Esophagus (tissue), 2 donors: ENCODE results near the gene HRCT1. TPM values are rescaled to one million over a fixed set of nuclear protein-coding genes. Genes with fewer than 3 reads are reported as not detected.
"Not testable (repeated sequence)": the region's sequence is repeated elsewhere in the genome, so short reads cannot be mapped to it uniquely, and the experiment has no call there.

Source experiments
- H3K27ac ChIP-seq, 2 donors: one replicate each; pipeline ENCODE4 v1.5.1; 2013; ENCODE audit warnings: low read depth in 2 of 2, mild to moderate bottlenecking in 2 of 2, inconsistent platforms in 1 of 2, low read length in 1 of 2, moderate library complexity in 1 of 2
- H3K27me3 ChIP-seq, 2 donors: one replicate each; pipeline ENCODE4 v1.6.1; 2013; ENCODE audit warnings: low read length in 2 of 2, control low read depth in 1 of 2, mild to moderate bottlenecking in 1 of 2; ENCODE audit not compliant: insufficient read depth in 2 of 2, control insufficient read depth in 1 of 2
- H3K36me3 ChIP-seq, 2 donors: one replicate each; pipeline ENCODE4 v1.6.1; 2013; ENCODE audit warnings: low read length in 1 of 2; ENCODE audit not compliant: control insufficient read depth in 2 of 2, insufficient read depth in 2 of 2
- H3K4me1 ChIP-seq, 2 donors: one replicate each; pipeline ENCODE4 v1.6.1; 2013; ENCODE audit warnings: low read length in 1 of 2; ENCODE audit not compliant: control insufficient read depth in 2 of 2, insufficient read depth in 2 of 2
- H3K4me3 ChIP-seq, 2 donors: one replicate each; pipeline ENCODE4 v1.5.1; 2013; ENCODE audit warnings: low read length in 2 of 2, mild to moderate bottlenecking in 2 of 2, low read depth in 1 of 2, moderate library complexity in 1 of 2
- H3K9me3 ChIP-seq, 2 donors: one replicate each; pipeline ENCODE4 v1.6.1; 2013; ENCODE audit warnings: mild to moderate bottlenecking in 2 of 2, low read depth in 1 of 2, low read length in 1 of 2, moderate library complexity in 1 of 2; ENCODE audit not compliant: control insufficient read depth in 2 of 2, insufficient read depth in 1 of 2
- WGBS, 2 donors: extraction: QIAGEN DNeasy Blood & Tissue Kit; methylation state at CpG; one replicate each; pipeline ENCODE4 v1.1.7; 2013; 5-methylcytosine and 5-hydroxymethylcytosine counted together
- polyA plus RNA-seq, 2 donors: library from polyadenylated mRNA; stranded (reverse); fragments of 200-250 nt; gene quantifications; one replicate each; pipeline ENCODE4 v1.2.3, GENCODE V29; 2013
- donor health status: healthy with polysubstance abuse.
- donor health status: Bipolar disorder and iron deficiency.

HRCT1 gene
- polyA plus RNA-seq, 2 donors = 0.61 to 0.94 TPM

GRCh38 chr9:35913429-35913828, 7.4 kb downstream of the HRCT1 start:
- H3K27me3 ChIP-seq, H3K27ac ChIP-seq, H3K9me3 ChIP-seq, H3K36me3 ChIP-seq, H3K4me3 ChIP-seq: not testable (repeated sequence)
- peaks cover 3 to 12% of the 10 kb centered on the region in 2 donors for H3K4me1 ChIP-seq

DNA sequence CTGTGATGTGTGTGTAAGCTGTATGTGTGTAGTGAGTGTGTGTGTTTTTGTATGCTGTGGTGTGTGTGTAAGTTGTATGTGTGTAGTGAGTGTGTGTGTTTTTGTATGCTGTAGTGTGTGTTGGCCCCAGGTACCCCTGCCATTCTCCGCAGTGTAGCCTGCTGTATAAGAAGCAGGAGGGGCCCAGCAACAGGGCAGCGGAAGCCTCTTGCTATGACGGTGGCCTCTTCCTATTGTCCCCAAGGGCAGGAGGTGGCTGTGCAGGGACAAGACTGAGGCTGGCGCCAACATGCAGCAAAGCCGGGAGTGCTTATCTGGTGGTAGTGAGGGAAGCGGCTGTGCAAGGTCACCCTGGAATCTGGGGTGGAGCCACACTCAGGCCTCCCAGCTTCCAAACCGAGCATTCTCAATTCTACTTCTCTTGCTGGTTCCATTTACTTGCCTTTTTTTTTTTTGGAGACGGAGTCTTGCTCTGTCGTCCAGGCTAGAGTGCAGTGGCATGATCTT, 8.4 kb downstream of the HRCT1 start:
- Histone ChIP-seq H3K27me3 (no peaks in the 10 kb centered on the region), H3K4me3 (no peak overlapping the region), H3K36me3 (no peaks in the 10 kb centered on the region), H3K4me1 (peaks cover 0 to 8% of the 10 kb centered on the region in 2 donors), H3K27ac (no peak overlapping the region), H3K9me3 (no peaks in the 10 kb centered on the region)
- WGBS, 2 donors = 25 to 35% methylated on average over 9 of the region's 9 CpGs

DNA sequence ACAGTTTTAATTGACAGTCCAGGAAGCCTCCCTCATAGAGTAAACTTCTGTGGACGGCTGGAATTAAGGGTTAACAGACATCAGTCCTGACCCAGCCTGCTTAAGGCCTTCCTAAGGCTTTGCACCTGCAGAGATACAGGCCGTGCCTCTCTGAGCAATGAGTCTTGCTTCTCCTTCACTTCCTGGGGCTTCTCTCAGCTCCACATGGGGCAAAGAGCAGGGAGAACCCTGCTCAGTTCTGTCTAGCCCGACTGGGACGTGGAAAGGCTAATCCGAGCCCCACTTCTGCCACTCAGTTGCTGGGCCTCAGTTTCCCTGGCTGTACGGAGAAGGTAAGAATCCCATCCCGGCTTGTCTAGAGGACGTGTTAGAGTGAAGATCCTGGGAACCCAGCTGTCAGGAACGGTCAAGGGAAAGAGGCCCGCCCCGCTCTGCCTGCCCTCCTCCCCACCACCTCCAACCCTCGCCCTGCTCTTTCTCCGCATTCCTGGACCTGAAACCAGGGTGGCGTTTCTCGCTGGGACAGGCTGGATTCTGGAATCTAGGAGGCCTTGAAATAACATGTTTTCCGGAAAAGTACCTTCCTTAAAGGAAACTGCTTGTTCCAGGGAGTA, 9.8 kb downstream of the HRCT1 start:
- H3K9me3 ChIP-seq = no peaks in the 10 kb centered on the region
- no peaks in the 10 kb centered on the region for H3K4me1 ChIP-seq
- no peaks in the 10 kb centered on the region for H3K36me3 ChIP-seq
- H3K27me3 ChIP-seq = no peaks in the 10 kb centered on the region
- H3K4me3 ChIP-seq = no peak overlapping the region
- H3K27ac ChIP-seq = no peak overlapping the region
- 79 to 81% methylated on average over 16 of the region's 16 CpGs for WGBS, 2 donors

GRCh38 chr9:35917261-35917660, 11.3 kb downstream of the HRCT1 start:
- no peaks in the 10 kb centered on the region for H3K4me1 ChIP-seq
- H3K27ac ChIP-seq = no peak overlapping the region
- no peaks in the 10 kb centered on the region for H3K27me3 ChIP-seq
- no peak overlapping the region for H3K4me3 ChIP-seq
- no peaks in the 10 kb centered on the region for H3K9me3 ChIP-seq
- WGBS, 2 donors = 85 to 87% methylated on average over 4 of the region's 4 CpGs
- no peaks in the 10 kb centered on the region for H3K36me3 ChIP-seq

DNA sequence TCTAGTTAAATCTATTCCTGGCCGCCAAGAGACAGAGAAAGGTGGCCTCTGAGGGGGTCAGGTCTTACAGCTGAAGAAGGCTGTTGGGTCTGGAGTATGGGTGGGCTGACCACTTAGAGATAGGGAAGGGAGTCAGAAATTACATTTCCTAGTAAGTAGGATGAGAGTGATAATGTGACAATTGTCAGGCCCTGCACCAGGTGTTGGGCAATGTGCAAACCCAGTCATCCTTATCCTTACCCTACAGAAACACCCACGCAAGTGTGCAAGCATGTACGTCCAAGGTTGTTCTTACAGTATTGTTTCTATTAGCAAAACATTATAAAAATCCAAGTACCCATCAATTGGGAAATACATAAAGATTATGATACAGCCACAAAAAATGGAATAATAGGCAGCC, 12.8 kb downstream of the HRCT1 start:
- Histone ChIP-seq H3K4me3 (no peak overlapping the region), H3K9me3 (no peaks in the 10 kb centered on the region), H3K27ac (no peak overlapping the region), H3K4me1 (no peaks in the 10 kb centered on the region), H3K36me3 (no peaks in the 10 kb centered on the region), H3K27me3 (no peaks in the 10 kb centered on the region)
- 73 to 76% methylated on average over 3 of the region's 3 CpGs for WGBS, 2 donors

- H3K27ac ChIP-seq = no peak overlapping the region
- no peaks in the 10 kb centered on the region for H3K9me3 ChIP-seq
- no peaks in the 10 kb centered on the region for H3K4me1 ChIP-seq
- H3K36me3 ChIP-seq = no peaks in the 10 kb centered on the region
- no peaks in the 10 kb centered on the region for H3K27me3 ChIP-seq
- WGBS, 2 donors = 78 to 80% methylated on average over 3 of the region's 3 CpGs
- H3K4me3 ChIP-seq = no peak overlapping the region
Measured at GRCh38 chr9:35919212-35920008, 13.4 kb downstream of the HRCT1 start.

GRCh38 chr9:35920051-35920620, 14.1 kb downstream of the HRCT1 start:
- Histone ChIP-seq H3K9me3 (no peaks in the 10 kb centered on the region), H3K27ac (no peak overlapping the region), H3K4me1 (no peaks in the 10 kb centered on the region), H3K36me3 (no peaks in the 10 kb centered on the region), H3K27me3 (no peaks in the 10 kb centered on the region), H3K4me3 (no peak overlapping the region)
- 81 to 89% methylated on average over 4 of the region's 4 CpGs for WGBS, 2 donors

- Histone ChIP-seq H3K9me3 (no peaks in the 10 kb centered on the region), H3K4me1 (no peaks in the 10 kb centered on the region), H3K27ac (no peak overlapping the region), H3K4me3 (no peak overlapping the region), H3K36me3 (no peaks in the 10 kb centered on the region), H3K27me3 (no peaks in the 10 kb centered on the region)
- 94 to 100% methylated on average over 1 of the region's 1 CpG for WGBS, 2 donors
Measured at GRCh38 chr9:35923598-35923926, 17.6 kb downstream of the HRCT1 start.

- Histone ChIP-seq H3K36me3 (no peaks in the 10 kb centered on the region), H3K4me1 (no peaks in the 10 kb centered on the region), H3K27ac (no peak overlapping the region), H3K27me3 (no peaks in the 10 kb centered on the region), H3K9me3 (no peaks in the 10 kb centered on the region), H3K4me3 (no peak overlapping the region)
- WGBS, 2 donors = 39 to 46% methylated on average over 9 of the region's 9 CpGs
Measured at GRCh38 chr9:35923927-35924763, 18.1 kb downstream of the HRCT1 start.
